ENCODE data around the gene CTBP2. TPM values are rescaled to one million over a fixed set of nuclear protein-coding genes. Genes with fewer than 3 reads are reported as not detected.

The CTBP2 gene
- polyA plus RNA-seq, 1 donor (not counting 4 experiments of a cell fraction or from before 2014, with no cell fraction given): 76.0 TPM

DNA sequence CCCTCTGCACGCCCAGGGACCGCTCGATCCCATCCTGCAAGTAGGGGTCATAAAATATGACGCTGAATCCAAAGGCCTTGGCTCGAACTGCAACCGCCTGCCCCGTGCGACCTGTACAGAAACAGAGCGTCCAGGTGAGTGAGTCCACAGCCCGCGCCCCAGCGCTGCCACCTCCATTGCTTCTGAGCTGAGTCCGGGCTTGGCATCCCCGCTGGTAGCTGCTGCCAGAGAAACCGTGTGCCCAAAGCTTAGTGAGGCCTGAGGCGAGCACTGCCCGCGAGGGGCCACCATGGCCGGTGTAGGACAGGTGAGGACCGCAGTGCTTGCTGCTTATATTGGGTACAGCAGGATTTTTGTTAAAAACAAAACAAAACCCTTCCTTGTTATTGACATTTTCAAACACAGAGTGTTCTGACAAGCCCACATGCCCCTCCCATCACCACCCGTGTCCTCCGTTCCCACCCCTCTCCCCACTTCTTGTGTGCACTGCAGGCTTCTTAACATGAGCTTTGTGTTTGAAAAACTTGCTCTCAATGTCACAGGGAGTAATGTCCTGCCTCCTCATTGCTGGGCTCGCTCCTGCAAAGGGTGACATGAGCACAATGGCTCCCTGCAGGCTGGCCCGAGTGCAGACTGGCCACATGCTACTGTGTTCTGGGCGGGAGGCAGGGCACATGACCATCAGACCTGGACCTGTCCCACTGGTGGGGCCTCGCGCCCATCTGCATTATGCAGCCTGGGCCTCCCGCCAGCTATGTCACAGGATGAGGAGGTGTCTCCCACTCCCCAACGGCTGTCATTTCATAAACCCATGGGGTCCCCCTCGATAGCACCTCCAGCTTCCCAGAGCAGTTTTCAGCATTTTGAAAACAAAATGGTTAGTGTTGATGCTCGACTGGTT is 165.5 kb downstream of the CTBP2 start:
- FAIRE-seq (no peak), DNase-seq (ENCODE audit: low read depth, low spot score) (no peak)
- H3K9ac ChIP-seq (ENCODE audit: control insufficient read depth, extremely low read depth, insufficient read depth, low read length): no peak overlapping the region
- TF ChIP-seq, protein P1, sequence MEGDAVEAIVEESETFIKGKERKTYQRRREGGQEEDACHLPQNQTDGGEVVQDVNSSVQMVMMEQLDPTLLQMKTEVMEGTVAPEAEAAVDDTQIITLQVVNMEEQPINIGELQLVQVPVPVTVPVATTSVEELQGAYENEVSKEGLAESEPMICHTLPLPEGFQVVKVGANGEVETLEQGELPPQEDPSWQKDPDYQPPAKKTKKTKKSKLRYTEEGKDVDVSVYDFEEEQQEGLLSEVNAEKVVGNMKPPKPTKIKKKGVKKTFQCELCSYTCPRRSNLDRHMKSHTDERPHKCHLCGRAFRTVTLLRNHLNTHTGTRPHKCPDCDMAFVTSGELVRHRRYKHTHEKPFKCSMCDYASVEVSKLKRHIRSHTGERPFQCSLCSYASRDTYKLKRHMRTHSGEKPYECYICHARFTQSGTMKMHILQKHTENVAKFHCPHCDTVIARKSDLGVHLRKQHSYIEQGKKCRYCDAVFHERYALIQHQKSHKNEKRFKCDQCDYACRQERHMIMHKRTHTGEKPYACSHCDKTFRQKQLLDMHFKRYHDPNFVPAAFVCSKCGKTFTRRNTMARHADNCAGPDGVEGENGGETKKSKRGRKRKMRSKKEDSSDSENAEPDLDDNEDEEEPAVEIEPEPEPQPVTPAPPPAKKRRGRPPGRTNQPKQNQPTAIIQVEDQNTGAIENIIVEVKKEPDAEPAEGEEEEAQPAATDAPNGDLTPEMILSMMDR (optimal IDR thresholded peaks at IDR 0.05 in 1 of 3, IDR thresholded peaks at IDR 0.05 in 1 of 3, conservative IDR thresholded peaks at IDR 0.05 in 1 of 3; ENCODE audit: extremely low read depth in 1 of 3, insufficient read depth in 2 of 3, low read length in 3 of 3): no peak
- no peak for TF ChIP-seq EZH2 (IDR thresholded peaks at IDR 0.05; ENCODE audit: low read length)
- no peaks in the 10 kb centered on the region for H3K27me3 ChIP-seq (ENCODE audit: control insufficient read depth, extremely low read depth, insufficient read depth, low read length)
- H2AFZ ChIP-seq (ENCODE audit: control insufficient read depth, low read length): no peak overlapping the region
- dilution Hi-C loops (cut with MboI; ENCODE audit: extremely low pct_ligation_motif_present, low sequenced_read_pairs): no loop called here
- H3K9me1 ChIP-seq (ENCODE audit: control insufficient read depth, extremely low read depth, insufficient read depth, low read length): no peaks in the 10 kb centered on the region
- H4K20me1 ChIP-seq (ENCODE audit: control insufficient read depth, extremely low read depth, insufficient read depth, low read length): no peaks in the 10 kb centered on the region
- H3K4me3 ChIP-seq (ENCODE audit: control insufficient read depth in 2 of 3, extremely low read depth in 1 of 3, insufficient read depth in 2 of 3, low read depth in 1 of 3, low read length in 3 of 3): no peak overlapping the region
- peaks cover 2% of the 10 kb centered on the region for H3K79me2 ChIP-seq (ENCODE audit: control insufficient read depth, insufficient read depth, low read length)
- peaks cover 55 to 59% of the 10 kb centered on the region in 2 experiments for H3K36me3 ChIP-seq (ENCODE audit: control insufficient read depth in 2 of 2, extremely low read depth in 1 of 2, insufficient read depth in 2 of 2, low read length in 2 of 2)
- H3K27ac ChIP-seq (ENCODE audit: control insufficient read depth, insufficient read depth, low read length): no peak overlapping the region
- no peak overlapping the region for H3K4me2 ChIP-seq (ENCODE audit: control insufficient read depth, extremely low read depth, insufficient read depth, low read depth, low read length)
- H3K9me3 ChIP-seq (ENCODE audit: control insufficient read depth, low read depth, low read length): no peaks in the 10 kb centered on the region
- peaks cover 2% of the 10 kb centered on the region for H3K4me1 ChIP-seq (ENCODE audit: control insufficient read depth, extremely low read depth, insufficient read depth, low read length)

DNA sequence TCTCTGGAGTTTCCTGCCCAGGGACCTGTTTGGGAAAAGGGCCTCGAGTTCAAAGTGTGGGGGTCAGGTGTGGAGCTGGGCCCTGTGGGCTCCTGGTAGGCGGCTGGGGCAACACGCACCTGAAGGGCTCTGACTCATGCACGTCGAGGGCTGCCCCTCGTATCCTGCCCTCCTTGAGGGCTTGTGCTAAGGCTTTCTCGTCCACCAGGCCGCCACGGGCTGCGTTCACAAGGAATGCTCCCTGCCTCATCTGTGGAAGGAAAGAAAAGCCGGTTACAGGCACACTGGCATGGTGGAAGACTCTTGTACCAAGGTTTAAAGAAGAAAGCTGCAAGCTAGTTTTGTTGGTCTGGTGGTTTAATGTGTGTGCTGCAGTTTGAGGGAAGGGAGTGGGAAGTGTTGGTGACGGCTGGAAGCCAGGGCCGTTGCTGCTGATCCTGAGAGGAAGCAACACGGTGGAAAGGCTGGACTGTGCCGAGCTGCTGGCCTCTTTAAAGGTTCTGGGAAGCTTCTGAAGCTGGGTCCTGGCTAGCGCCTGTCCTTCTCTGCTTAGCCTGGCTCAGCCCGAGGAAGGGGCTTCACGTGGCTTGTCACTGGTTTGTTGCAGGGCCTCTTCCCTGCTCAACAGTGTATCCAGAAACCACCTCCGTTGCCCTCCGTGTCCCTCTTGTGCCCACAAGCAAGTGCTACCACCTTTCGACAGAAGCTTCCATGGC is 166.5 kb downstream of the CTBP2 start:
- dilution Hi-C loops (cut with MboI; ENCODE audit: extremely low pct_ligation_motif_present, low sequenced_read_pairs): no loop called here

More for the DNA sequence above, 166.5 kb downstream of the CTBP2 start:
- Histone ChIP-seq H3K9me3 (ENCODE audit: control insufficient read depth, low read depth, low read length) (no peaks in the 10 kb centered on the region), H3K9me1 (ENCODE audit: control insufficient read depth, extremely low read depth, insufficient read depth, low read length) (no peaks in the 10 kb centered on the region), H3K4me1 (ENCODE audit: control insufficient read depth, extremely low read depth, insufficient read depth, low read length) (peaks cover 5% of the 10 kb centered on the region), H3K27me3 (ENCODE audit: control insufficient read depth, extremely low read depth, insufficient read depth, low read length) (no peaks in the 10 kb centered on the region), H3K79me2 (ENCODE audit: control insufficient read depth, insufficient read depth, low read length) (peaks cover 2% of the 10 kb centered on the region), H3K36me3 (ENCODE audit: control insufficient read depth in 2 of 2, extremely low read depth in 1 of 2, insufficient read depth in 2 of 2, low read length in 2 of 2) (peaks cover 55 to 59% of the 10 kb centered on the region in 2 experiments), H4K20me1 (ENCODE audit: control insufficient read depth, extremely low read depth, insufficient read depth, low read length) (no peaks in the 10 kb centered on the region), H2AFZ (ENCODE audit: control insufficient read depth, low read length) (no peak overlapping the region), H3K27ac (ENCODE audit: control insufficient read depth, insufficient read depth, low read length) (no peak overlapping the region), H3K4me2 (ENCODE audit: control insufficient read depth, extremely low read depth, insufficient read depth, low read depth, low read length) (no peak overlapping the region), H3K4me3 (ENCODE audit: control insufficient read depth in 2 of 3, extremely low read depth in 1 of 3, insufficient read depth in 2 of 3, low read depth in 1 of 3, low read length in 3 of 3) (no peak overlapping the region), H3K9ac (ENCODE audit: control insufficient read depth, extremely low read depth, insufficient read depth, low read length) (no peak overlapping the region)
- TF ChIP-seq, protein P1 (optimal IDR thresholded peaks at IDR 0.05 in 1 of 3, IDR thresholded peaks at IDR 0.05 in 1 of 3, conservative IDR thresholded peaks at IDR 0.05 in 1 of 3; ENCODE audit: extremely low read depth in 1 of 3, insufficient read depth in 2 of 3, low read length in 3 of 3): no peak
- no peak for TF ChIP-seq EZH2 (IDR thresholded peaks at IDR 0.05; ENCODE audit: low read length)
- FAIRE-seq (no peak), DNase-seq (ENCODE audit: low read depth, low spot score) (no peak)

Measured in keratinocyte (primary cell).